ENCODE measurements around the gene EFHD1.
A peak's percentile ranks its signal among the peaks of the same experiment; 100 is the strongest.
"Not testable (repeated sequence)": the region's sequence is repeated elsewhere in the genome, so short reads cannot be mapped to it uniquely, and the experiment has no call there.

The EFHD1 gene

DNA sequence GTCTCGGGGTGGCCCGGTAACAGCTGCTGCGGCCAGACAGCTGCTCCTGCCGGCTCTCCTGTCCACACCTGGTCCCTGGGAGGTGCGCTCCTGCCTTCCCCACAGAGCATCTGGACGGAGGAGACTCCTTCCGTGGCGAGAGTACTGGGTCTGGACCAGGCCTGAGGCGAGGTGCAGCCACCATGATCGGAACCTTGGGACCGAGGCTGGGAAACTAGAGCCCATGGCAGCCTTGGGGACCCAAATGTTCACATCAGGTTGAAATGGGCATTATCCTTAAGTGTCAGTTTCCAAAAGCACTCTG, 64.4 kb downstream of the EFHD1 start:
- DNase-seq, result peak; percentile 68

- no peak for DNase-seq
These were observed 65.2 kb downstream of the EFHD1 start for GRCh38 chr2:232698556-232699091.

DNA sequence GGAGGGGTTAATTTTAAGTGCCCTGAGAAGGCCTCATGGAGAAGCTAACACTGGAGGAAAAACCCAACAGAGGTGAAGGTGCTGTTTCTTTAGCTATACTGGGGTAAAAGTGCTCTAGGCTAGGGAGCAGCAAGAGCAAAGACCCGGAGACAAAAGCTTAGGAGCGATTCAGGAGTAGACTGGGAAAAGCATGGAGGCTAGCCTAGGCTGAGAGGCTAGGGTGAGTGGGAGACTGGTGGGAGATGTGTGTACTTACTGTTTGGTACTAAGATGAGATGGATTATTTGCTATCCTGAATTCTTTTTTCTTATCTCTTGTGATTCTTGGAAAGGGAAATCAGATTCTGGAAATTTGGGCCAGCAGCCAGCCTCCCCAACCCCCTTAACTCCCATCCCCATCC, 65.7 kb downstream of the EFHD1 start:
- no peak for DNase-seq

DNA sequence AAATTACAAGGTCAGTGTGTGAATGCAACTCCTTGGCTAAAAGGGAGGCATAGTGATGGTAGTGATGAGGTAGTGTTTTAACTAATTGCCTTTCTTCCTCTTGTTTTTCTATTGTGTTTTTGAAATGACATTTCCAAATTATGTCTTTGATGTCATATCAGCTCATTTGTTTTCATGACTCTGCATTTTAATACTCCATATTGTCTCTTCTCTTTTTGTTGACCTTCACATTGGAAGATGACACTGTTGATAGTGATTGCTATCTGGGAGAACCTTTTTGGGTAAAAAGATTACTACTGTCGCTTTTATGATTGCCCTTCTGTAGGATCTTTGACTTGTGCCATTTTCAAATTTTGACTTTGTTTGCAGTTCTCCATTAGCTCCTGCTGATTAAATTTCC, 66.8 kb downstream of the EFHD1 start:
- no peak for DNase-seq

- DNase-seq, result no peak
These were observed 73.7 kb downstream of the EFHD1 start for GRCh38 chr2:232707076-232707475.

GRCh38 chr2:232713505-232713904, 80.1 kb downstream of the EFHD1 start:
- DNase-seq, result no peak

DNA sequence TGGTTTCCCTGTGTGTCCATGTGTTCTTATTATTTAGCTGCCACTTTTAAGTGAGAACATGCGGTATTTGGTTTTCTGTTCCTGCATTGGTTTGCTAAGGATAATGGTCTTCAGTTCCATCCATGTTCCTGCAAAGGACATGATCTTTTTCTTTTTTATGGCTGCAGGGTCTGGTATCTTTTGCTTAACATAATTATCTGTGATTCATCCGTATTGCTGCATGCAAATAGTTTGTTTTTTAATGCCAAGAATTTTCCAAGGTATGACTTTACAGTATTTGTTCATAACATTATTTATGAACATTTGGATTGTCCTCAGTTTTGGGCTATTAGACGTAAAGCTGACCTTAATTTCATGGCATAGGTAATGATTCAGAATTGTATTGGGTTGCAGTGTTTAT, 81.6 kb downstream of the EFHD1 start:
- DNase-seq, result no peak

DNA sequence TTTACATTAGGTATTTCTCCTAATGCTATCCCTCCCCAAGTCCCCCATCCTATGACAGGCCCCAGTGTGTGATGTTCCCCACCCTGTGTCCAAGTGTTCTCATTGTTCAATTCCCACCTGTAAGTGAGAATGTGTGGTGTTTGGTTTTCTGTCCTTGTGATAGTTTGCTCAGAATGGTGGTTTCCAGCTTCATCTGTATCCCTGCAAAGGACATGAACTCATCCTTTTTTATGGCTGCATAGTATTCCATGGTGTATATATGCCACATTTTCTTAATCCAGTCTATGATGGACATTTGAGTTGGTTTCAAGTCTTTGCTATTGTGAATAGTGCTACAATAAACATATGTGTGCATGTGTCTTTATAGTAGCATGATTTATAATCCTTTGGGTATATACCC, 86.7 kb downstream of the EFHD1 start:
- not testable (repeated sequence) for DNase-seq

DNA sequence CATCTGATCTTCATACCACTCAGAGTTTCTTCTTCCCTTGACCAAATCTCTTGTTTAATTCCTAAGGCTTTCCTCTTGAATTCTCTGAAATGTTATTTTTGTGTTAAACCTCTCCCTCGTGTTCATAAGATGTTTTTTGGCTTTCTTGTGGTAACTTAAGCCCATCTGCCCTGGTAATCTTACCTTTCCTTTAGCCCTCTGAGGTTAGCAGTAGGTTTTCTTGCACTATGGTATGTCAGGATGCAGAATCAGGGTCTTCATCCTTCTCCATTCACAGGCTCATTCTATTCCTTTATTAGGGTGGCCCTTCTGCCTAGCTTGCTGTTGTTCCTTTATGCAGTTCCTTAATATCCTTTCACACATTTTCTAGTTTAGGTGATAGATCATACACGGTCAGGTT, 87.9 kb downstream of the EFHD1 start:
- DNase-seq, result no peak

DNA sequence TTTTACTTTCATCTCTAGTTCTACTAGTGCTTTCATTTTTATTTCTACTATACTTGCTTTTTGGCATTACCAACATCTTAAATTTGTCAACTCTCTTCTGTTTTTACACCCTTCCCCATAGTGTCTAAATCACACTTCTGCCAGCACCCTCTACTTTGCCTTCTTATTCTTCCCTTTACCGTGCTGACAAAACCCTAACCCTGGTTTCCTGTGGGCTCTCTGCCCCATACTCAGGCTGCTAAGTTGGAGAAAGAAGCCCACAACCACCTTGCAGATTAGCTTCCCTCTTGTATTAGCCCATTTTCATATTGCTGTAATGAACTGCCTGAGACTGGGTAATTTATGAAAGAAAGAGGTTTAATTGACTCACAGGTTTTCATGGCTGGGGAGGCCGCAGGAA, 88.5 kb downstream of the EFHD1 start:
- no peak for DNase-seq

DNA sequence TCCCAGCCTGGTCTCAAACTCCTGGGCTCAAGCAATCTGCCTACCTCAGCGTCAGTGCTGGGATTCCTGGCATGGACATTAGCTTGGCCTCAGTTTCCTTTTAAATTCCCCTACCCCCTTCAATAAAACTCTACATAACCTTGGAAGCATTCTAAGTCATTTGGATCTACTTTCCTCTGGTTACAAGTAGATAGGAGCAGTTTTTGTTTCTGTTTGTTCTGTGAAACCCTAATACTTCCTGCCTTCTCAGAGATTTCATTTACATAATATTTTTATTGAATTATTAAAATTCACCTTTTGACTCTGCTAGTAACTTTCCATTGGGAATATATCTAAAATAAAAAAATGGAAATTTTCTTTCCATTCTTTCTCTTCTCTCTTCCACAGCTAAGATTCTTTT, 89.6 kb downstream of the EFHD1 start:
- no peak for DNase-seq

- DNase-seq, result no peak
These were observed 95.4 kb downstream of the EFHD1 start for GRCh38 chr2:232728785-232729184.

DNA sequence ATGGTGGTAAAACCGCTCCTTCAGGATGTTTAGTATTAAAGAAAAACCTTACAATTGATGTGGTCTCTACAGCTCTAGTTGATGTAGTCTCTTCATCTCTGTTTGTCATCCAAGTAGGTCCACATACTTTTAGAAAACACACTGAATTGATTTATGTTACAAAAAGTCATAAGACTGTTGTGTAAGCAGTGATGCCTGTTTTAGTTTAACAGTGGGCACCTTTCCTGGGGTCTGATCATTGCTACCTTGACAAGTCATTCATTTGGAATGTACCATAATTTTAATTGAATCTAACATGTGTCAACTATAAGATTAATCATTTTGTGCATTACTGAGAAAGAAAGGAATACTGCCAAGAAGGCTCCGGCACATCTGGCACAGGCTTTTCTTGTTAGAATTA, 98.1 kb downstream of the EFHD1 start:
- DNase-seq, result no peak
